AG09319 (cell line): ENCODE results near the gene FAM163A.

Experiments
- DNase-seq: peaks from one replicate; pipeline ENCODE4 v3.0.0-alpha.2; 2010; ENCODE audit warnings: low read depth; ENCODE audit errors: extremely low read depth
- CTCF ChIP-seq: IDR thresholded peaks from 2 replicates; pipeline ENCODE4 v1.5.1; 2011; ENCODE audit warnings: low read depth, mild to moderate bottlenecking, inconsistent platforms, low read length, moderate library complexity

FAM163A gene

GRCh38 chr1:179822065-179822464 lies 79.0 kb downstream of the FAM163A start:
- TF ChIP-seq CTCF = no peak
- DNase-seq = no peak

GRCh38 chr1:179823693-179824092 lies 80.6 kb downstream of the FAM163A start:
- no peak for DNase-seq
- no peak for TF ChIP-seq CTCF

- TF ChIP-seq CTCF = no peak
- no peak for DNase-seq
Observed at GRCh38 chr1:179824265-179824664, 81.2 kb downstream of the FAM163A start.

GRCh38 chr1:179825206-179825605 lies 82.1 kb downstream of the FAM163A start:
- no peak for DNase-seq
- TF ChIP-seq CTCF = no peak

- TF ChIP-seq CTCF = no peak
- DNase-seq = no peak
Observed at GRCh38 chr1:179825798-179826460, 82.8 kb downstream of the FAM163A start.

GRCh38 chr1:179826626-179827280 lies 83.7 kb downstream of the FAM163A start:
- no peak for TF ChIP-seq CTCF
- no peak for DNase-seq

GRCh38 chr1:179828554-179829110 lies 85.5 kb downstream of the FAM163A start:
- no peak for DNase-seq
- TF ChIP-seq CTCF = no peak
